GM15510 (cell line): ENCODE measurements around the gene B3GNT8.

ENCODE experiments used
- POLR2A ChIP-seq: IDR thresholded peaks from 3 replicates; pipeline ENCODE4 v1.6.1; 2011; ENCODE audit warnings: borderline replicate concordance; ENCODE audit not compliant: insufficient read length; ENCODE audit errors: extremely low read depth

The B3GNT8 gene

DNA sequence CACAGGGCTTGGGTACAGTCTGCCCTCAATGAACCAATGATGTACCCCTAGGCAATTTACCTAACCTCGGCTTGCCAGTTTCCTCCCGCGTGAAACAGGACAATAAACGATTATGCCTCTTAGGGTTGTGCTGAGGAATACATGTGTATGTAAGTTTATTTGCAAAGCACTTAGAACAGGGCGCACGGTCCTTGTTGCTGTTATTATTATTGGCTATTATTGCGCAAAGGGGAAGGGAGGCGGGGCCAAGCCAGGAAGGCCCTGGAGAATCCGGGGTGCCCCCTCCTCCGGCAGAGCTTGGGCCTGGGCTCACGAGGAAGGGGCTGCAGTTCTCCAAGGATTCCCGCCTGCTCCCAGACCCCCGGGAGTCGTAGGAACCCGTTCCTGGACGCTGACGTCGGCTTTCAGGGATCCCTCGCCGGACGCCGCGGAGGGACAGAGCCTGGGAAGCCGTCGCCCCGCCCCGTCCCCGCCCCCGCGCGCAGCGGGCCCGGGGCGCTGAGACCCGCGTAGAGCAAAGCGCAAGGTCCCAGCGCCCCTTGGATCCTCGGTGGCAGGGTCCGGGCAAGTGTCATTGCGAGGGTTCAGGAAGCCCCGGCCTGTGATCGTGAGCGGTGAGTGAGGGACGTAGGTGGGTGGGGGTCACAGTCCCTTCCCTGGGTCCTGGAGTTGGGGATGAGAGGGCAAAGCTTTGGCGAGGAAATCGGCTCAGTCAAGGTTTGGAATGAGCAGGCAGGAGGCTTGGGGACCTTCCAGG, 50.8 kb downstream of the B3GNT8 start, which contains the start of gene TMEM91:
TMEM91 (plus strand) TSS at position 293 of the 757 bp plus-strand sequence. CDS start 1,777 bp downstream, outside the sequence.
- no peak for TF ChIP-seq POLR2A
